Neural cell (in vitro differentiated cells): ENCODE data around the gene CIT. TPM values are rescaled to one million over a fixed set of nuclear protein-coding genes. Genes with fewer than 3 reads are reported as not detected.

Source experiments
- H2AFZ ChIP-seq: fragments of 200-600, 300-800 bp; sonication (generic), shearing (Covaris generic); 2 replicates; pipeline ENCODE4 v1.6.0; 2014; ENCODE audit warnings: low read depth, mild to moderate bottlenecking, antibody characterized with exemption, low read length, moderate library complexity
- H3F3A ChIP-seq: fragments of 200-600 bp; shearing (Covaris generic); 2 replicates; pipeline ENCODE4 v1.6.1; 2016; ENCODE audit warnings: mild to moderate bottlenecking, moderate library complexity, mixed read lengths, antibody characterized with exemption, low read length; ENCODE audit not compliant: insufficient read depth, poor library complexity, severe bottlenecking
- H3K27ac ChIP-seq: fragments of 200-600, 300-800 bp; sonication (generic), shearing (Covaris generic); 2 replicates; pipeline ENCODE4 v1.5.1; 2014; ENCODE audit warnings: mild to moderate bottlenecking, low read length, moderate library complexity
- H3K27me3 ChIP-seq: fragments of 300-800, 200-600 bp; sonication (generic), shearing (Covaris generic); 2 replicates; pipeline ENCODE4 v1.6.0; 2014; ENCODE audit warnings: mild to moderate bottlenecking, low read depth, low read length, moderate library complexity; ENCODE audit not compliant: insufficient read depth
- H3K36me3 ChIP-seq: fragments of 300-800, 200-600 bp; sonication (generic), shearing (Covaris generic); 2 replicates; pipeline ENCODE4 v1.5.1; 2014; ENCODE audit warnings: mild to moderate bottlenecking, antibody characterized with exemption, low read length, moderate library complexity; ENCODE audit not compliant: insufficient read depth
- H3K4me2 ChIP-seq: fragments of 300-800, 200-600 bp; sonication (generic), shearing (Covaris generic); 2 replicates; pipeline ENCODE4 v1.6.0; 2014; ENCODE audit warnings: mild to moderate bottlenecking, low read length
- H3K4me3 ChIP-seq: fragments of 300-800, 200-600 bp; sonication (generic), shearing (Covaris generic); 2 replicates; pipeline ENCODE4 v1.5.1; 2014; ENCODE audit warnings: mild to moderate bottlenecking, low read length, moderate library complexity
- H3K79me2 ChIP-seq: fragments of 200-600 bp; shearing (Covaris generic); replicated peaks from 2 replicates; pipeline ENCODE4 v1.6.0; 2014; ENCODE audit warnings: mild to moderate bottlenecking, low read length, moderate library complexity; ENCODE audit not compliant: insufficient read depth
- H3K9ac ChIP-seq: fragments of 300-800, 200-600 bp; sonication (generic), shearing (Covaris generic); 2 replicates; pipeline ENCODE4 v1.6.1; 2016; ENCODE audit warnings: mild to moderate bottlenecking, low read length, mixed read lengths
- H3K9me2 ChIP-seq: fragments of 200-600 bp; shearing (Covaris generic); 2 replicates; pipeline ENCODE4 v1.6.1; 2016; ENCODE audit warnings: mild to moderate bottlenecking, low read length, mixed read lengths; ENCODE audit not compliant: insufficient read depth
- H3K9me3 ChIP-seq: fragments of 200-600, 300-800 bp; sonication (generic), shearing (Covaris generic); 2 replicates; pipeline ENCODE4 v1.6.1; 2016; ENCODE audit warnings: mild to moderate bottlenecking, mixed run types, low read length, moderate library complexity, mixed read lengths
- H4K20me1 ChIP-seq: fragments of 200-600 bp; shearing (Covaris generic); 2 replicates; pipeline ENCODE4 v1.6.1; 2016; ENCODE audit warnings: mild to moderate bottlenecking, mixed run types; ENCODE audit not compliant: insufficient read depth
- CTCF ChIP-seq: fragments of 450-650 bp; IDR thresholded peaks from 2 replicates; pipeline ENCODE4 v1.5.1; 2014; ENCODE audit warnings: antibody characterized with exemption, mild to moderate bottlenecking, moderate library complexity; ENCODE audit not compliant: poor library complexity, severe bottlenecking
- EP300 ChIP-seq: fragments of 450-650 bp; conservative IDR thresholded peaks from 2 replicates; pipeline ENCODE4 v1.6.1; 2014; ENCODE audit warnings: antibody characterized with exemption, mild to moderate bottlenecking, moderate library complexity; ENCODE audit not compliant: poor library complexity, severe bottlenecking
- EZH2 ChIP-seq: fragments of 200-600, 300-800 bp; shearing (Covaris generic), sonication (generic); IDR thresholded peaks from 2 replicates; pipeline ENCODE4 v1.6.1; 2014; ENCODE audit warnings: antibody characterized with exemption, low read length, borderline replicate concordance, mild to moderate bottlenecking; ENCODE audit not compliant: insufficient read depth, poor library complexity, severe bottlenecking
- MXI1 ChIP-seq: fragments of 450-650 bp; conservative IDR thresholded peaks from 2 replicates; pipeline ENCODE4 v1.6.1; 2014; ENCODE audit warnings: antibody characterized with exemption, mild to moderate bottlenecking; ENCODE audit not compliant: poor library complexity, severe bottlenecking
- POLR2AphosphoS5 ChIP-seq: IDR thresholded peaks from 2 replicates; pipeline ENCODE4 v1.6.1; 2012
- RAD21 ChIP-seq: fragments of 450-650 bp; conservative IDR thresholded peaks from 2 replicates; pipeline ENCODE4 v1.6.1; 2014; ENCODE audit warnings: antibody characterized with exemption, mild to moderate bottlenecking, moderate library complexity
- REST ChIP-seq: IDR thresholded peaks from 2 replicates; pipeline ENCODE4 v1.6.1; 2012; ENCODE audit warnings: borderline replicate concordance
- SMC3 ChIP-seq: fragments of 450-650 bp; conservative IDR thresholded peaks from 2 replicates; pipeline ENCODE4 v1.6.1; 2014; ENCODE audit warnings: antibody characterized with exemption, mild to moderate bottlenecking, moderate library complexity; ENCODE audit not compliant: poor library complexity
- TAF1 ChIP-seq: IDR thresholded peaks from 2 replicates; pipeline ENCODE4 v1.6.1; 2012; ENCODE audit warnings: low read depth
- polyA plus RNA-seq: library from polyadenylated mRNA; depleted of rRNA; stranded (reverse); fragments of >200 nt; gene quantifications from 2 replicates; pipeline ENCODE4 v1.2.3, GENCODE V29; 2014

The CIT gene
- polyA plus RNA-seq, 1 donor from 2014 or later = 3.3 TPM

- H4K20me1 ChIP-seq = no peaks in the 10 kb centered on the region
- H3F3A ChIP-seq = no peaks in the 10 kb centered on the region
- no peaks in the 10 kb centered on the region for H3K79me2 ChIP-seq
- H3K4me2 ChIP-seq = no peak overlapping the region
- no peaks in the 10 kb centered on the region for H3K9me3 ChIP-seq
- no peaks in the 10 kb centered on the region for H3K9me2 ChIP-seq
- H3K27ac ChIP-seq = no peak overlapping the region
- H3K4me3 ChIP-seq = no peak overlapping the region
- H3K27me3 ChIP-seq = no peaks in the 10 kb centered on the region
- H3K9ac ChIP-seq = no peak overlapping the region
- peaks cover 13% of the 10 kb centered on the region for H3K36me3 ChIP-seq
- no peak overlapping the region for H2AFZ ChIP-seq
- no peak for TF ChIP-seq POLR2AphosphoS5
- TF ChIP-seq SMC3 = no peak
- no peak for TF ChIP-seq EP300
- TF ChIP-seq RAD21 = no peak
- TF ChIP-seq MXI1 = no peak
- TF ChIP-seq TAF1 = no peak
- TF ChIP-seq EZH2 = no peak
- TF ChIP-seq CTCF = no peak
- no peak for TF ChIP-seq REST
Measured at GRCh38 chr12:119679081-119679480, 198.0 kb downstream of the CIT start.

GRCh38 chr12:119678459-119678858 lies 198.7 kb downstream of the CIT start:
- Histone ChIP-seq H3K9me2 (no peaks in the 10 kb centered on the region), H4K20me1 (no peaks in the 10 kb centered on the region), H3K27me3 (no peaks in the 10 kb centered on the region), H3K4me3 (no peak overlapping the region), H3K9ac (no peak overlapping the region), H3K4me2 (no peak overlapping the region), H3F3A (no peaks in the 10 kb centered on the region), H3K36me3 (peaks cover 13% of the 10 kb centered on the region), H3K79me2 (no peaks in the 10 kb centered on the region), H3K27ac (no peak overlapping the region), H2AFZ (no peak overlapping the region), H3K9me3 (no peaks in the 10 kb centered on the region)
- TF ChIP-seq REST = no peak
- no peak for TF ChIP-seq POLR2AphosphoS5
- no peak for TF ChIP-seq CTCF
- no peak for TF ChIP-seq TAF1
- no peak for TF ChIP-seq EZH2
- TF ChIP-seq RAD21 = no peak
- no peak for TF ChIP-seq SMC3
- no peak for TF ChIP-seq MXI1
- TF ChIP-seq EP300 = no peak
